OCI-LY1 (cell line): ENCODE data around the gene TULP3.

Experiments used
- EZH2 ChIP-seq: fragments of 200-600 bp; sonication (generic), shearing (Covaris generic); IDR thresholded peaks from 2 replicates; pipeline ENCODE4 v1.8.0; 2017; ENCODE audit warnings: borderline replicate concordance, mixed run types, mild to moderate bottlenecking, antibody characterized with exemption, low read length, moderate library complexity, mixed read lengths
- TF ChIP-seq, protein P1 (sequence below): fragments of 200-600 bp; sonication (generic), shearing (Covaris generic); IDR thresholded peaks from 2 replicates; pipeline ENCODE4 v1.5.1; 2017; ENCODE audit warnings: mild to moderate bottlenecking, antibody characterized with exemption, low read length, moderate library complexity, mixed read lengths

DNA sequence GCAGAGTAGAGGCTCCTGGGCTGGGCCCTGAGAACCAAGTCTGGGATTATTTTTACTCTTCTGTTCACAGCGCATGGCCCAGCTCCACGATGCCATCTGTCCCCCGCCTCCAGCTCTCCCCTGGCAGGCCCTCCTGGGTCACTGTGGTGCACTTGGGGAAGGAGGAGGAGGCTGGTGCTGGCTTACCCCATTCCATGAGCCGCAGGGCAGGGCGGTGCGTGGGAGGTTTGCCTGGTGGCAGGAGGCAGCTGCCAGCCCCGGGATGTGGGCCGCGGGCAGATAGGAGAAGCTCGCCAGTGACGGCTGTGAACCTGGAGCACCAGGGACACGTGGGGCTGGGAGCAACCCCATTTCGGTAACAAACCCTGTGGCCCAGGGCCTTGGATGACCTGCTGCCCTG, 91.7 kb downstream of the TULP3 start:
- TF ChIP-seq, protein P1, sequence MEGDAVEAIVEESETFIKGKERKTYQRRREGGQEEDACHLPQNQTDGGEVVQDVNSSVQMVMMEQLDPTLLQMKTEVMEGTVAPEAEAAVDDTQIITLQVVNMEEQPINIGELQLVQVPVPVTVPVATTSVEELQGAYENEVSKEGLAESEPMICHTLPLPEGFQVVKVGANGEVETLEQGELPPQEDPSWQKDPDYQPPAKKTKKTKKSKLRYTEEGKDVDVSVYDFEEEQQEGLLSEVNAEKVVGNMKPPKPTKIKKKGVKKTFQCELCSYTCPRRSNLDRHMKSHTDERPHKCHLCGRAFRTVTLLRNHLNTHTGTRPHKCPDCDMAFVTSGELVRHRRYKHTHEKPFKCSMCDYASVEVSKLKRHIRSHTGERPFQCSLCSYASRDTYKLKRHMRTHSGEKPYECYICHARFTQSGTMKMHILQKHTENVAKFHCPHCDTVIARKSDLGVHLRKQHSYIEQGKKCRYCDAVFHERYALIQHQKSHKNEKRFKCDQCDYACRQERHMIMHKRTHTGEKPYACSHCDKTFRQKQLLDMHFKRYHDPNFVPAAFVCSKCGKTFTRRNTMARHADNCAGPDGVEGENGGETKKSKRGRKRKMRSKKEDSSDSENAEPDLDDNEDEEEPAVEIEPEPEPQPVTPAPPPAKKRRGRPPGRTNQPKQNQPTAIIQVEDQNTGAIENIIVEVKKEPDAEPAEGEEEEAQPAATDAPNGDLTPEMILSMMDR, result no peak
- no peak for TF ChIP-seq EZH2
